NCI-H2081 (cell line): ENCODE results near the gene CFAP100.

Experiments used
- DNase-seq, 2 experiments: peaks; one replicate each; lab custom pipeline; 2025; lab: John Stamatoyannopoulos, UW

CFAP100 gene

GRCh38 chr3:126377211-126377610 is 17.5 kb upstream of the CFAP100 start:
- no peak for DNase-seq

GRCh38 chr3:126378341-126378751 is 16.4 kb upstream of the CFAP100 start:
- DNase-seq, result no peak

- no peak for DNase-seq
These were observed 14.5 kb upstream of the CFAP100 start for GRCh38 chr3:126380011-126380768.

- no peak for DNase-seq
These were observed 12.7 kb upstream of the CFAP100 start for GRCh38 chr3:126381966-126382365.

- peak; percentile 82 to 85 for DNase-seq
These were observed 5.5 kb upstream of the CFAP100 start for GRCh38 chr3:126389112-126389793.

- no peak for DNase-seq
These were observed 4.9 kb upstream of the CFAP100 start for GRCh38 chr3:126389794-126390146.

- no peak for DNase-seq
These were observed 4.5 kb upstream of the CFAP100 start for GRCh38 chr3:126390201-126390600.

GRCh38 chr3:126390751-126391150 is 4.0 kb upstream of the CFAP100 start:
- no peak for DNase-seq

- DNase-seq, result no peak
These were observed 3.1 kb upstream of the CFAP100 start for GRCh38 chr3:126391631-126392030.

- no peak for DNase-seq
These were observed 2.5 kb upstream of the CFAP100 start for GRCh38 chr3:126392246-126392645.

- no peak for DNase-seq
These were observed 1.1 kb upstream of the CFAP100 start for GRCh38 chr3:126393563-126393962.

GRCh38 chr3:126394977-126395321 is 240 bp downstream of the CFAP100 start:
- no peak for DNase-seq

- no peak for DNase-seq
These were observed 1.3 kb downstream of the CFAP100 start for GRCh38 chr3:126395846-126396513.

- DNase-seq, result no peak
These were observed 1.8 kb downstream of the CFAP100 start for GRCh38 chr3:126396536-126396935.

- no peak for DNase-seq
These were observed 3.1 kb downstream of the CFAP100 start for GRCh38 chr3:126397610-126398422.

- DNase-seq, result no peak
These were observed 4.0 kb downstream of the CFAP100 start for GRCh38 chr3:126398423-126399350.

- DNase-seq, result no peak
These were observed 4.6 kb downstream of the CFAP100 start for GRCh38 chr3:126399351-126399735.

- DNase-seq, result no peak
These were observed 5.0 kb downstream of the CFAP100 start for GRCh38 chr3:126399756-126400155.

- DNase-seq, result no peak
These were observed 7.0 kb downstream of the CFAP100 start for GRCh38 chr3:126401611-126402160.

GRCh38 chr3:126402178-126402577 is 7.5 kb downstream of the CFAP100 start:
- no peak for DNase-seq
